HG02973 (cell line): Measurements from ENCODE around the gene RBM19.

Source experiments
- ATAC-seq: cut with Tn5 transposase; IDR thresholded peaks from one replicate; pipeline ENCODE4 v1.9.1; 2021; ENCODE audit warnings: moderate library complexity; ENCODE audit not compliant: unreplicated experiment

RBM19 gene

GRCh38 chr12:113861708-113862312, 104.3 kb downstream of the RBM19 start:
- no peak for ATAC-seq

GRCh38 chr12:113860950-113861349, 105.2 kb downstream of the RBM19 start:
- no peak for ATAC-seq

GRCh38 chr12:113860059-113860820, 105.9 kb downstream of the RBM19 start:
- no peak for ATAC-seq

- no peak for ATAC-seq
These were observed 107.2 kb downstream of the RBM19 start for GRCh38 chr12:113858841-113859386.

- ATAC-seq = no peak
These were observed 108.8 kb downstream of the RBM19 start for GRCh38 chr12:113857371-113857770.

- ATAC-seq = no peak
These were observed 110.1 kb downstream of the RBM19 start for GRCh38 chr12:113855998-113856397.

GRCh38 chr12:113854385-113855142, 111.6 kb downstream of the RBM19 start:
- no peak for ATAC-seq

- ATAC-seq = no peak
These were observed 112.6 kb downstream of the RBM19 start for GRCh38 chr12:113853491-113853890.

GRCh38 chr12:113852695-113853490, 113.2 kb downstream of the RBM19 start:
- ATAC-seq = no peak

- ATAC-seq = no peak
These were observed 113.9 kb downstream of the RBM19 start for GRCh38 chr12:113852264-113852663.

GRCh38 chr12:113850309-113851056, 115.6 kb downstream of the RBM19 start:
- ATAC-seq = no peak

- ATAC-seq = no peak
These were observed 118.3 kb downstream of the RBM19 start for GRCh38 chr12:113847856-113848255.

- ATAC-seq = no peak
These were observed 119.0 kb downstream of the RBM19 start for GRCh38 chr12:113846883-113847755.

- no peak for ATAC-seq
These were observed 120.0 kb downstream of the RBM19 start for GRCh38 chr12:113845900-113846674.

- ATAC-seq = no peak
These were observed 121.5 kb downstream of the RBM19 start for GRCh38 chr12:113844495-113845210.

- no peak for ATAC-seq
These were observed 123.4 kb downstream of the RBM19 start for GRCh38 chr12:113842699-113843098.

- no peak for ATAC-seq
These were observed 124.3 kb downstream of the RBM19 start for GRCh38 chr12:113841786-113842185.
